GM21786 (cell line): ENCODE results near the gene SSUH2.
A peak's percentile ranks its signal among the peaks of the same experiment; 100 is the strongest.
"Not testable (repeated sequence)": the region's sequence is repeated elsewhere in the genome, so short reads cannot be mapped to it uniquely, and the experiment has no call there.

ENCODE experiments used
- ATAC-seq: cut with Tn5 transposase; IDR thresholded peaks from one replicate; pipeline ENCODE4 v1.9.1; 2021; ENCODE audit not compliant: unreplicated experiment

The SSUH2 gene

GRCh38 chr3:8584661-8585060 lies 59.9 kb downstream of the SSUH2 start:
- no peak for ATAC-seq

- ATAC-seq, result no peak
Observed at GRCh38 chr3:8581806-8582445, 62.7 kb downstream of the SSUH2 start.

- ATAC-seq, result no peak
Observed at GRCh38 chr3:8581373-8581772, 63.2 kb downstream of the SSUH2 start.

DNA sequence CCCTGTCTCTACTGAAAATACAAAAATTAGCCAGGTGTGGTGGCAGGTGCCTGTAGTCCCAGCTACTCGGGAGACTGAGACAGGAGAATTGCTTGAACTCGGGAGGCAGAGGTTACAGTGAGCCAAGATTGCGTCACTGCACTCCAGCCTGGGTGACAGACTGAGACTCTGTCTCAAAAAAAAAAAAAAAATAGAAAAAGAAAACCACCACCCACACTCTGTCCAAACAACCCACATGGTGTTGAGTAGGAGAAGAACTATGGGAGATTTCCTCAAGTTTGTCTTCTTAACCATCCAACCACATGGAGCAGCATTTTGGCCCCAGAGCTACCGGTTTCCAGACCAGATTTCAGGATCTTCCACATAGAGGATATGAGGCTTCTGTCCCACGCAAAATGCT lies 64.2 kb downstream of the SSUH2 start:
- not testable (repeated sequence) for ATAC-seq

DNA sequence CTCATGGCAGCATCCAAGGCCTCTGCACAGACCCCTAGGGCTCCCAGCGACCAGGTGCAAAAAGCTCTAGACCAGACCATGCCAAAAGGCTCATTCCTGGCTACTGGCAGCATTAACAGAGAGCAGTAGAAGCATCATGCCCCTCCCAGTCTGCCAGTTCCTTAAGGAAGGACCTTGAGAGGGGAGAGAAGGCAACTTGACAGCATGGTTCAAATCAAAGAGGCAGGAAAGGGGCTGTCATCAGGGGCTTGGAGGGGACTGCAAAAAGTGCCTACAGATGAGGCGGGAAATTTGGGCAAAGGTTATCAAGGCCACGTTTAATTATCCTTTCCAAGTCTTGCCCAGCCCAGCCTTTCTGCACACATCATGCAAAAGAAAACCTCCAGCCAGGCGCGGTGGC lies 64.7 kb downstream of the SSUH2 start:
- no peak for ATAC-seq

- peak; percentile 99 for ATAC-seq
Observed at GRCh38 chr3:8579096-8579495, 65.5 kb downstream of the SSUH2 start.

GRCh38 chr3:8578282-8578681 lies 66.3 kb downstream of the SSUH2 start:
- no peak for ATAC-seq

- no peak for ATAC-seq
Observed at GRCh38 chr3:8576841-8577571, 67.6 kb downstream of the SSUH2 start.

- ATAC-seq, result no peak
Observed at GRCh38 chr3:8576436-8576835, 68.2 kb downstream of the SSUH2 start.

- no peak for ATAC-seq
Observed at GRCh38 chr3:8575364-8576104, 69.1 kb downstream of the SSUH2 start.

- no peak for ATAC-seq
Observed at GRCh38 chr3:8574670-8575322, 69.8 kb downstream of the SSUH2 start.

DNA sequence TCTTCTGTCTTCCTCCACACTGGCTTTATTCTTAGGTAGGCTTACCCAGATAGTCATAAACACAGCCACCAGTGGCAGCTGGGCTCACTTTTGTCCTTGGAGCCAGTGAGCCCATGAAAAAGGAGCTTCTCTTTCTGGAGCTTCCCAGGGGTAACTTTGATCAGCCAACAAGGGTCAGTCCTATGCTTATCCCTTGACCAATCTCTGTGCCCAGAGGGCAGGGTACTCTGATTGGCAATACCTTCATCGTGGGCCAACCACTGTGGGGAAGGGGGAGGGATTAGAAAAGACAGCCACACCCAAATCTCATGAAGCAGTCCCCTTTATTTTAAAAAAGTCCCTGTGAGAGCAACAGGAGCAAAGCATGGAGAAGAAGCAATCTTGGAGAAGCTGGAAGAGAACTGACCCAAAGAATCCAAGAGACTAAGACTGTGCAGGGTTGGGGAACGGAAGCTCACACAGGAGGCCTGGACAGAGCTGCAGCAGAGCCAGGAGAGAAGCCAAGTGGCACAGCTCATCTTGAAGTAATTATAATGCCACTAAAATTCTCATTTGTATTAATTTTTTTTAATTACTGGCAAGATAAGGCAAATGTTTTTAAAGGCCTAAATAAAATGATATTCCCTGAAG lies 70.4 kb downstream of the SSUH2 start:
- ATAC-seq, result no peak

- ATAC-seq, result no peak
Observed at GRCh38 chr3:8573342-8573926, 71.2 kb downstream of the SSUH2 start.

- ATAC-seq, result no peak
Observed at GRCh38 chr3:8571256-8571655, 73.3 kb downstream of the SSUH2 start.
